Measurements from ENCODE around the gene FCHO1.

GRCh38 chr19:17835182-17836006, 84.1 kb downstream of the FCHO1 start:
- TF ChIP-seq, protein P1, sequence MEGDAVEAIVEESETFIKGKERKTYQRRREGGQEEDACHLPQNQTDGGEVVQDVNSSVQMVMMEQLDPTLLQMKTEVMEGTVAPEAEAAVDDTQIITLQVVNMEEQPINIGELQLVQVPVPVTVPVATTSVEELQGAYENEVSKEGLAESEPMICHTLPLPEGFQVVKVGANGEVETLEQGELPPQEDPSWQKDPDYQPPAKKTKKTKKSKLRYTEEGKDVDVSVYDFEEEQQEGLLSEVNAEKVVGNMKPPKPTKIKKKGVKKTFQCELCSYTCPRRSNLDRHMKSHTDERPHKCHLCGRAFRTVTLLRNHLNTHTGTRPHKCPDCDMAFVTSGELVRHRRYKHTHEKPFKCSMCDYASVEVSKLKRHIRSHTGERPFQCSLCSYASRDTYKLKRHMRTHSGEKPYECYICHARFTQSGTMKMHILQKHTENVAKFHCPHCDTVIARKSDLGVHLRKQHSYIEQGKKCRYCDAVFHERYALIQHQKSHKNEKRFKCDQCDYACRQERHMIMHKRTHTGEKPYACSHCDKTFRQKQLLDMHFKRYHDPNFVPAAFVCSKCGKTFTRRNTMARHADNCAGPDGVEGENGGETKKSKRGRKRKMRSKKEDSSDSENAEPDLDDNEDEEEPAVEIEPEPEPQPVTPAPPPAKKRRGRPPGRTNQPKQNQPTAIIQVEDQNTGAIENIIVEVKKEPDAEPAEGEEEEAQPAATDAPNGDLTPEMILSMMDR (IDR thresholded peaks at IDR 0.05) = no peak
- TF ChIP-seq EZH2 (IDR thresholded peaks at IDR 0.05) = no peak
- no peak for TF ChIP-seq EZH2phosphoT487 (IDR thresholded peaks at IDR 0.05)

Data from neural progenitor cell (in vitro differentiated cells).